Heart left ventricle (tissue), 16 donors: ENCODE measurements around the gene USP54. TPM values are rescaled to one million over a fixed set of nuclear protein-coding genes. Genes with fewer than 3 reads are reported as not detected.

ENCODE experiments used
- ATAC-seq, 4 donors: fragments of 200-7000 bp; cut with Tn5 transposase; one replicate each; pipeline ENCODE4 v1.9.1; 2020 to 2022; ENCODE audit warnings: moderate library complexity in 4 of 4, mild to moderate bottlenecking in 3 of 4, moderate number of reproducible peaks in 1 of 4
- DNase-seq, 5 donors: peaks; one replicate each; pipeline ENCODE4 v3.0.0-alpha.2; 2020
- H3K27ac ChIP-seq, 12 donors: fragments of 200-600 bp; sonication (generic) in 4 of 12; one replicate each; pipeline versions ENCODE4 v1.5.0 to v1.8.0; 2016 to 2022; ENCODE audit warnings: mild to moderate bottlenecking in 2 of 12
- H3K27me3 ChIP-seq, 9 donors: fragments of 200-600 bp; sonication (generic) in 2 of 9; one replicate each; pipeline versions ENCODE4 v1.5.1 to v1.8.0; 2016 to 2022; ENCODE audit warnings: mild to moderate bottlenecking in 3 of 9
- H3K36me3 ChIP-seq, 9 donors: fragments of 200-600 bp; sonication (generic) in 2 of 9; one replicate each; pipeline versions ENCODE4 v1.5.0 to v1.8.0; 2018 to 2022; ENCODE audit warnings: mild to moderate bottlenecking in 2 of 9
- H3K4me1 ChIP-seq, 12 donors: fragments of 200-600 bp; sonication (generic) in 4 of 12; one replicate each; pipeline versions ENCODE4 v1.5.0 to v1.8.0; 2016 to 2022; ENCODE audit warnings: mild to moderate bottlenecking in 3 of 12
- H3K4me3 ChIP-seq, 12 donors: fragments of 200-600 bp; sonication (generic) in 4 of 12; one replicate each; pipeline versions ENCODE4 v1.5.0 to v1.8.0; 2017 to 2022; ENCODE audit warnings: mild to moderate bottlenecking in 9 of 12, moderate library complexity in 4 of 12
- H3K9me3 ChIP-seq, 12 donors: fragments of 200-600 bp; sonication (generic) in 4 of 12; one replicate each; pipeline versions ENCODE4 v1.5.0 to v1.8.0; 2016 to 2022; ENCODE audit warnings: mild to moderate bottlenecking in 1 of 12
- CTCF ChIP-seq, 12 donors: fragments of 200-600 bp; sonication (generic) in 4 of 12; IDR thresholded peaks; one replicate each; pipeline versions ENCODE4 v1.5.0 to v1.8.0; 2018 to 2022; ENCODE audit warnings: antibody characterized with exemption in 12 of 12, mild to moderate bottlenecking in 5 of 12
- POLR2A ChIP-seq, 2 donors: fragments of 450-650 bp; IDR thresholded peaks; one replicate each; pipeline ENCODE4 v1.6.1; 2017; ENCODE audit warnings: antibody characterized with exemption in 2 of 2, mild to moderate bottlenecking in 2 of 2, moderate library complexity in 2 of 2
- WGBS, 4 donors: extraction: QIAGEN DNeasy Blood & Tissue Kit in 2 of 4; methylation state at CpG; one replicate each; pipeline versions ENCODE4 v1.1.5 to v1.1.7; 2013 to 2018; 5-methylcytosine and 5-hydroxymethylcytosine counted together
- intact Hi-C, 10 donors: fragments of 100-400 bp; cut with DNase I; formaldehyde crosslinking; loops; one replicate each; pipeline versions ENCODE4 v1.11.1 to v1.14.2; 2022
- polyA plus RNA-seq, 2 donors: library from polyadenylated mRNA; stranded (reverse); fragments of 200-250 nt; gene quantifications; one replicate each; pipeline ENCODE4 v1.2.3, GENCODE V29; 2013
- total RNA-seq, 9 donors: library from RNA; depleted of rRNA in 2 of 9; stranded (reverse); fragments of >200 nt in 2 of 9; fragmentation: NEBNext Ultra II Directional in 3 of 9; extraction: Animal tissue kit (Norgen Biotek cat#: 25700) in 3 of 9; gene quantifications; one replicate each; pipeline versions ENCODE4 v1.1.0 to v1.2.4, GENCODE V29; 2016 to 2023
- donor health status: ischemic (EF 13 %, LVEDD 7.1; RV severe dilation, severe dysfunction).
- donor health status: healthy with polysubstance abuse.
- donor health status: DM: no; HTN: yes; CAD: no.
- donor health status: DM: no; HTN: no; CAD: no.
- donor health status: ischemic (EF 25% LVEDD 6.9; RV normal size, moderate dysfunction).
- donor health status: ischemic (EF 25% LVEDD 5.7; RV mildly dilated, moderate dysfunction).
- donor health status: healthy.
- donor health status: DM: yes; HTN: yes; CAD: no.
- donor health status: ischemic (EF 35%, LVEDD 5.7; RV mildly dilated, moderate dysfunction).
- donor health status: nonischemic (EF 11% LVEDD 7.7; RV severe dilation, severe dysfunction).
- donor health status: DM: yes; HTN: yes; CAD: no.
- donor health status: PGD.
- donor health status: ischemic (EF 29% LVEDD 5.4; RV normal size, mild dysfunction).
- donor health status: nonischemic (EF 23%, LVEDD 6.1; RV moderate dilation, normal function).

USP54 gene
- total and polyA plus RNA-seq, 11 donors, result 9.1 to 37.3 (median 18.4) TPM

- Histone ChIP-seq H3K4me1 (no peaks in the 10 kb centered on the region), H3K36me3 (peaks cover 0 to 34% (median 18%) of the 10 kb centered on the region in 9 donors), H3K27me3 (no peaks in the 10 kb centered on the region), H3K4me3 (no peak overlapping the region), H3K9me3 (no peaks in the 10 kb centered on the region), H3K27ac (no peak overlapping the region)
- TF ChIP-seq CTCF (IDR thresholded peaks at IDR 0.05) (no peak), POLR2A (IDR thresholded peaks at IDR 0.05) (no peak)
- DNase-seq (no peak), ATAC-seq (no peak)
- WGBS, 4 donors, result 91 to 98% (median 95%) methylated on average over 5 of the region's 5 CpGs
- intact Hi-C loops, result no loop called here
Measured at GRCh38 chr10:73509695-73510094, 81.4 kb downstream of the USP54 start.

GRCh38 chr10:73506491-73506890, 84.7 kb downstream of the USP54 start:
- intact Hi-C loops, result no loop called here
- TF ChIP-seq CTCF (IDR thresholded peaks at IDR 0.05) (no peak), POLR2A (IDR thresholded peaks at IDR 0.05) (no peak)
- ATAC-seq (no peak), DNase-seq (no peak)
- no peaks in the 10 kb centered on the region for H3K9me3 ChIP-seq
- H3K27me3 ChIP-seq, result no peaks in the 10 kb centered on the region
- H3K4me3 ChIP-seq, result no peak overlapping the region
- WGBS, 4 donors, result 69 to 92% (median 87%) methylated on average over 1 of the region's 1 CpG
- peaks cover 0 to 6% (median 0%) of the 10 kb centered on the region in 12 donors for H3K4me1 ChIP-seq
- no peak overlapping the region for H3K27ac ChIP-seq
- H3K36me3 ChIP-seq, result peaks cover 0 to 35% (median 24%) of the 10 kb centered on the region in 9 donors

GRCh38 chr10:73506074-73506473, 85.1 kb downstream of the USP54 start:
- Histone ChIP-seq H3K4me3 (no peak overlapping the region), H3K27me3 (no peaks in the 10 kb centered on the region), H3K36me3 (peaks cover 0 to 35% (median 24%) of the 10 kb centered on the region in 9 donors), H3K9me3 (no peaks in the 10 kb centered on the region), H3K4me1 (peaks cover 0 to 11% (median 0%) of the 10 kb centered on the region in 12 donors), H3K27ac (no peak overlapping the region)
- DNase-seq (no peak), ATAC-seq (no peak)
- no peak for TF ChIP-seq CTCF (IDR thresholded peaks at IDR 0.05)
- no peak for TF ChIP-seq POLR2A (IDR thresholded peaks at IDR 0.05)
- intact Hi-C loops, result no loop called here

- TF ChIP-seq POLR2A (IDR thresholded peaks at IDR 0.05) (no peak), CTCF (IDR thresholded peaks at IDR 0.05) (no peak)
- H3K27ac ChIP-seq, result no peak overlapping the region
- H3K4me3 ChIP-seq, result no peak overlapping the region
- H3K4me1 ChIP-seq, result peaks cover 0 to 13% (median 0%) of the 10 kb centered on the region in 12 donors
- WGBS, 4 donors, result 94 to 98% (median 96%) methylated on average over 1 of the region's 1 CpG
- H3K36me3 ChIP-seq, result peaks cover 4 to 61% (median 42%) of the 10 kb centered on the region in 9 donors
- no peaks in the 10 kb centered on the region for H3K27me3 ChIP-seq
- H3K9me3 ChIP-seq, result no peaks in the 10 kb centered on the region
- DNase-seq (no peak), ATAC-seq (no peak)
- intact Hi-C loops, result no loop called here
Measured at GRCh38 chr10:73503037-73503436, 88.1 kb downstream of the USP54 start.
